ENCODE data around the gene C2orf92. TPM values are rescaled to one million over a fixed set of nuclear protein-coding genes. Genes with fewer than 3 reads are reported as not detected.

The C2orf92 gene
- total and polyA plus RNA-seq, 2 donors (not counting 3 experiments of a cell fraction or from before 2014, with no cell fraction given), result 1.8 to 7.9 TPM

- intact Hi-C loops (cut with micrococcal nuclease), result no loop called here
- Histone ChIP-seq H3K36me3 (ENCODE audit: control insufficient read depth in 2 of 2, extremely low read depth in 1 of 2, insufficient read depth in 2 of 2, low read length in 2 of 2) (peaks cover 0 to 22% of the 10 kb centered on the region in 2 experiments), H3K27ac (ENCODE audit: insufficient read depth, low read depth, low read length) (no peak overlapping the region), H3K27me3 (ENCODE audit: control insufficient read depth in 2 of 2, insufficient read depth in 2 of 2, low read length in 2 of 2) (no peaks in the 10 kb centered on the region), H2AFZ (ENCODE audit: low read depth, low read length) (no peak overlapping the region), H3K9me3 (replicated peaks; ENCODE audit: control insufficient read depth, insufficient read depth, low read length) (no peaks in the 10 kb centered on the region), H4K20me1 (replicated peaks; ENCODE audit: control insufficient read depth, extremely low read depth, insufficient read depth, low read length) (no peaks in the 10 kb centered on the region), H3K4me2 (ENCODE audit: insufficient read depth, low read length) (no peak overlapping the region), H3K4me3 (replicated peaks in 1 of 3; ENCODE audit: insufficient read depth in 1 of 3, low read depth in 1 of 3, low read length in 3 of 3) (no peak overlapping the region), H3K9ac (replicated peaks; ENCODE audit: extremely low read depth, insufficient read depth, low read length) (no peak overlapping the region), H3K9me1 (replicated peaks; ENCODE audit: control insufficient read depth, extremely low read depth, insufficient read depth, low read length) (no peaks in the 10 kb centered on the region), H3K79me2 (ENCODE audit: control insufficient read depth, insufficient read depth, low read length) (no peaks in the 10 kb centered on the region), H3K4me1 (ENCODE audit: control insufficient read depth, extremely low read depth, insufficient read depth, low read length) (no peaks in the 10 kb centered on the region)
- ChIA-PET POLR2A (no interaction called here), CTCF (interaction anchor here (1.3 to 2.0 kb wide), 2 partner anchors 11 to 63 kb away, joined by 4 to 5 read pairs; partner anchors contain the start of gene ACTR1B)
- TF ChIP-seq MYC (IDR thresholded peaks at IDR 0.05; ENCODE audit: low read depth, low read length) (no peak), FOS (IDR thresholded peaks at IDR 0.05; ENCODE audit: borderline replicate concordance, insufficient read depth, low read length) (no peak), EZH2 (IDR thresholded peaks at IDR 0.05; ENCODE audit: borderline replicate concordance, low read depth, low read length, severe bottlenecking) (no peak), CTCF (IDR thresholded peaks at IDR 0.05; ENCODE audit: extremely low read depth in 1 of 2, insufficient read depth in 1 of 2, low read depth in 1 of 2, low read length in 2 of 2) (no peak), GATA2 (IDR thresholded peaks at IDR 0.05; ENCODE audit: insufficient read depth, insufficient read length, low read depth, low read length) (no peak), JUN (IDR thresholded peaks at IDR 0.05; ENCODE audit: borderline replicate concordance, insufficient read depth, insufficient read length, low read depth) (no peak)
- BruUV-seq (replicated peaks), result no TSS peak
- dilution Hi-C loops (cut with MboI; ENCODE audit: extremely low pct_ligation_motif_present, low sequenced_read_pairs), result no loop called here
- no peak for FAIRE-seq
- DNase-seq (ENCODE audit: low read depth, low spot score), result no peak
These were observed 15.6 kb upstream of the C2orf92 start for GRCh38 chr2:97653874-97654273.

All from endothelial cell of umbilical vein (primary cell).